GM19328 (cell line): ENCODE results near the gene RIN1.

ENCODE experiments used
- ATAC-seq: cut with Tn5 transposase; IDR thresholded peaks from one replicate; pipeline ENCODE4 v1.9.1; 2021; ENCODE audit warnings: mild to moderate bottlenecking, moderate library complexity; ENCODE audit not compliant: unreplicated experiment

RIN1 gene

GRCh38 chr11:66337103-66337899 lies 1.1 kb upstream of the RIN1 start:
- ATAC-seq, result no peak

- no peak for ATAC-seq
Observed at GRCh38 chr11:66335531-66336233, 552 bp downstream of the RIN1 start.

GRCh38 chr11:66334605-66335442 lies 1.4 kb downstream of the RIN1 start:
- ATAC-seq, result no peak

GRCh38 chr11:66333896-66334604 lies 2.2 kb downstream of the RIN1 start:
- ATAC-seq, result no peak

- no peak for ATAC-seq
Observed at GRCh38 chr11:66333220-66333877, 2.9 kb downstream of the RIN1 start.

- no peak for ATAC-seq
Observed at GRCh38 chr11:66332371-66333219, 3.6 kb downstream of the RIN1 start.

- ATAC-seq, result no peak
Observed at GRCh38 chr11:66331542-66332370, 4.5 kb downstream of the RIN1 start.

GRCh38 chr11:66330931-66331330 lies 5.3 kb downstream of the RIN1 start:
- no peak for ATAC-seq

GRCh38 chr11:66329165-66329673 lies 7.0 kb downstream of the RIN1 start:
- no peak for ATAC-seq

GRCh38 chr11:66328302-66329144 lies 7.7 kb downstream of the RIN1 start:
- ATAC-seq, result no peak

- no peak for ATAC-seq
Observed at GRCh38 chr11:66328031-66328301, 8.3 kb downstream of the RIN1 start.

- ATAC-seq, result no peak
Observed at GRCh38 chr11:66327171-66328030, 8.8 kb downstream of the RIN1 start.

- ATAC-seq, result no peak
Observed at GRCh38 chr11:66326261-66327111, 9.7 kb downstream of the RIN1 start.

GRCh38 chr11:66325263-66325671 lies 11.0 kb downstream of the RIN1 start:
- ATAC-seq, result no peak

GRCh38 chr11:66324664-66325063 lies 11.6 kb downstream of the RIN1 start:
- no peak for ATAC-seq

- no peak for ATAC-seq
Observed at GRCh38 chr11:66323684-66324083, 12.6 kb downstream of the RIN1 start.
